ENCODE measurements around the gene ASAP2. TPM values are rescaled to one million over a fixed set of nuclear protein-coding genes. Genes with fewer than 3 reads are reported as not detected.
"Not testable (repeated sequence)": the region's sequence is repeated elsewhere in the genome, so short reads cannot be mapped to it uniquely, and the experiment has no call there.

Gene ASAP2
- polyA plus RNA-seq, 4 donors: 31.7 to 66.1 (median 54.9) TPM

DNA sequence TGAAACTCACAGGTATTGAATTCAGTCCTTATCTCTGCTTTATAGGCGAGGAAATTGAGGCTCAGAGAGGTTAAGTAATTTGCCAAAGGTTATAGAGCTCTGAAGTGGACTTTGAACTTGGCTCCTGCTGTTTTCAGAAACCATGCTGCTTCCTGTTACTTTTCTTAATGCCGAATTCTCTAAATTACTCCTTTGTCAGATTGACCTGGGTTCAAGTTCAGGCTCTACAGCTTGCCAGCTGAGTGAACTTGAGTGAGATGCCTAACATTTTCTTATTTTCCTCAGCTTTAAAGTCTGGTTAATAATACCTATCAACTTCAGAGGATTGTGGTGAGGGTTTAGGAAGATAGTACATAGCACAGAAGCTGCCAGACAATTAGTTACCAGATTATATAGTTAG, 3.4 kb downstream of the ASAP2 start:
- DNase-seq (ENCODE audit: low read depth in 4 of 4, low spot score in 3 of 4): no peak

DNA sequence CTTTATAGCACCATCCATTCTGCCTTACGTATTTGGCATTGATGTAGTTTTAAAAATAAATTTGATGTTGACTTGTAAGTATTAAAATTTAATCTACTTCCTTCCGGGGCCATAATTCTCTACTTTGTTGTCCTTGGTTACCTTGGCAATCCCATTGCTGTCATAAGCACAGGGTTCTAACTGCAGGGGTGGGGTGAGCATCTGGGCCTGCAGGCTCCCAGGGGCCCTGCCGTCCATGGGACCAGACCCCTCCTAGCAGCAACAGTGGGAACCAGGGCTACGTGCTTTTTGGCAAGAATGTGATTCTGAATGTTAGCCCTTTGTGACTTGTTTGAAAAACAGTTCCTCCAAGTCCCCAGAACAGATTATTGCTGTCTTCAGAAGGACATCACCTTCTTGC, 4.9 kb downstream of the ASAP2 start:
- no peak for DNase-seq (ENCODE audit: low read depth in 4 of 4, low spot score in 3 of 4)

DNA sequence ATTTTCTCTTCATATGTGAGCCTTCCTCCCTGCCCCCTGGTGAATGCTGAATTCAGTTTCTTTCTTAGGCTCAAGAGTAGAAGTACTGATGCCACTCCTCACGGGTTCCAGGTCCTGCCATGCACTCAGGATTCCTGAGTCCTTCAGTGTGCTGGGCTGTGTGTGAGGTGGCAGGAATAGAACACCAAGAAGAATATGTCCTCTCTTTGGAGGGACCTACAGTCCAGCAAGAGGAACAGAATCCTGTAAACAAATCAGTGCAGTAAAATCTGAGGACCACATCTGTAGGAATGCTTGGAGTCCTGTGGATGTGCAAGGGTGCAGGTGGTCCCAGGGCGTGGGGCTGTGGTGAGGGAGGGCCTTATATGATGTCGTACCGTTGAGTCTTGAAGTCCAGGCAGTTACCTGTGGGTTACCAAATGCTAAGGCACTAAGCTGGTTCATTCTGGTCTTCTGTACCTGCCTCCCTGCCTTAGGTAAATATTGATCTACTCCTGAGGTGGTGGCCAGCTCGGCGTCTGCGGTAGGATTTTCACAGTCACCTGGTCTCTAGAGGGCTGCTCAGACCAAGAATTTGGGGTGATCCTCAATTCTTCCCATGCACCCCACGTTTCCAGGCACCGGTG, 5.5 kb downstream of the ASAP2 start:
- no peak for DNase-seq (ENCODE audit: low read depth in 4 of 4, low spot score in 3 of 4)

DNA sequence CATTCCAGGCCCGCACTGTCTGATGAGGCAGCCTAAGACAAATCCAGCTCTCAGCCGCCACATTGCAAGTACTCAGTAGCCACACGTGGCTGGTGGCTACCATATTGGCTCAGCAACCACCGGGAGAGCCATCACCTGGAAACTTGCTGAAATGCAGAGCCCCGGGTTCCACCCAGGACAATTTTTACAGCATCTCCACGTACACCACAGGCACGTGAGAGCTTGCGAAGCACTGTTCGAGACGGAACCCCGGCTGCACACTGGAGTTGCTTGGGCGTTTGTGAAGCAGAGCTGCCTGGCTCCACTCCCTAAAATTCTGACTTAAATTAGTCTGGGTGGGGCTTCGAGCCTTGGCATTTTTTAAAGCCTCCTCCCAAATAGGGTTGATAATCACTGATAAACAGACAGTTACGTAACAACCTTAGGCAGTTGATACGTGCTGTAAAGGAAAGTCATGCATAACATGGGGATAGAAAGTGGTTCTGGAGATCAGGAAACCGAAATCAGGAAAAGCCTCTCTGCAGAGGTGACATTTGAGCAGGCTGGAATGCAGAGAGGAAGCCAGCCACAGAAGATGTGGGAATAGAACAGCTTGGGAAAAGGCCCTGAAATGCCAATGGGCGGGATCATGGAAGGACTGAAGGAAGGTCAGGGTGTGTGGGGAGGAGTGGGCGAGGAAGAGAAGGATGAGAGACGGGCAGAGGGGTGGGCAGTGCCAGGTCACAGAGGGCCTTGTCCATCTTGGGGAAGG, 6.2 kb downstream of the ASAP2 start:
- no peak for DNase-seq (ENCODE audit: low read depth in 4 of 4, low spot score in 3 of 4)

DNA sequence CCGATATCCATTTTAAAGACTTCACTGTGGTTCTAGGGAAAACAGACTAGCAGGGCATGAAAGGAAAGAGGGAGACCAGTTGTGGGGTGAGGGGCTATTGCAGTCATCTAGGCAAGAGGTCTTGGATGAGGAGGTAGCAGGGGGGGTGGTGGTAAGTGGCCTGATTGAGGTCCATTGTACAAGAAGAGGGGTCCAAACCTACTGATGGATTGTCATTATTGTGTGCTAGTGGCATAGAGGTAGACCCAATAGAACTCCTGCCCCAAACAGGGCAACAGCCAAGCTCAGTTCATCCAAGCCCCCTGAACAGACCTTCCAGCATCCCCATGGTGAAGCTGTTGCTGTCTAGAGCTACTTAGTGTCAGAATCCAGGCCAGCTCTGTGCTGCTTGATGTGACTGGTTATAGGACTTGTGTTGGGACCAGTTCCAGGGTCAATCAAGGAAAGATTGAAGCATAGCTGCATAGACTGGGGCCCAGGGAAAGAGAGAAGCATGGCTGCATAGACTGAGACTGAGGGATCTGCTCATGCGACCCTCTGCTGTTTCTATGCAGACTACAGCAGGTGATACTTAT, 7.0 kb downstream of the ASAP2 start:
- DNase-seq (ENCODE audit: low read depth in 4 of 4, low spot score in 3 of 4): no peak

DNA sequence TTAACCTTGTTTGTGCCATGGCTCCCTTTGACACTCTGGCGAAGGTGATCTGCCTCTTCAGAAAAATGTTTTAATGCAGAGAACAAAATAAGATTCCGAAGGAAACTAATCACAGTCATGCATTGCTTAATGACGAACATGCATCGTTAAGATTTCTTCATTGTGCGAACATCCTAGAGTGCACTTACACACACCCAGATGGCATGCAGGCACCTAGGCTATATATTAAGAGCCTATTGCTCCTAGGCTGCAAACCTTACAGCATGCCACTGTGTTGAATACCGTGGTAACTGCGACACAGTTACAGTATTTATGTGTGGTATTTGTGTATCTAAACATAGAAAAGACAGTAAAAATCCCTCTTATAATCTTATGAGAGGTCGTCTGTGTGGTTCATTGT, 8.3 kb downstream of the ASAP2 start:
- DNase-seq (ENCODE audit: low read depth in 4 of 4, low spot score in 3 of 4): no peak

DNA sequence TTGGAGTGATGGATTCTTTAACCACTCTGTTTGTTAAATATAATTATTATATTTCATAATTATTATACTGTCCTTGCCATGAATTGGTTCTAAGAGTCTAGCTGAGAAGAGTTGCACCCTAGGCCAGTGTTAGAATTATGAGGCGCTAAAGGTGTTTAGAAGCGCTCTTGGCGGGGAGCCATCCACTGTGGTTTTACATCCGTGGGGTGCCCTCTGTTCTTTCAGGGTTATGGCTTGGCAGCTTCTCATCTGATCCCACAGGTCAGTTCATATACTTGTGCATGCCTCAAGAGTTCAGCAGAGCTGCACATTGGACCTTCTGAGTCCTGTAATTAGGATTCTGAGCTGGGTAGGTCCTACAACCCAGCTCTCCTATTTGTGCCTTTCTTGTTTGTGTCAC, 9.1 kb downstream of the ASAP2 start:
- DNase-seq (ENCODE audit: low read depth in 4 of 4, low spot score in 3 of 4): no peak

DNA sequence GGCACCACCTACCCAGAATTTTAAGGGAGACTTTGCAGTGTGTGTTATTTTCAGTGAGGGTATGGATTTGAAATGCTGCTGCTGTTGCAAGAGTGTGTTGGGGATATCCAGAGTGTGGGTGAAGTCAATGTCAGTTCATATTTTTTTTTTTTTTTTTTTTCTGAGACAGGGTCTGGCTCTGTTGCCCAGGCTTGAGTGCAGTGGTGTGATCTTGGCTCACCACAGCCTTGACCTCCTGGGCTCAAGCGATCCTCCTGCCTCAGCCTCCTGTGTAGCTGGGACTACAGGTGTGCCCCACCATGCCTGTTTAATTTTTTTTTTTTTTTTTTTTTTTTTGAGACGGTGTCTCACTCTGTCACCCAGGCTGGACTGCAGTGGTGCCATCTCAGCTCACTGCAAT, 9.5 kb downstream of the ASAP2 start:
- not testable (repeated sequence) for DNase-seq (ENCODE audit: low read depth in 4 of 4, low spot score in 3 of 4)

DNA sequence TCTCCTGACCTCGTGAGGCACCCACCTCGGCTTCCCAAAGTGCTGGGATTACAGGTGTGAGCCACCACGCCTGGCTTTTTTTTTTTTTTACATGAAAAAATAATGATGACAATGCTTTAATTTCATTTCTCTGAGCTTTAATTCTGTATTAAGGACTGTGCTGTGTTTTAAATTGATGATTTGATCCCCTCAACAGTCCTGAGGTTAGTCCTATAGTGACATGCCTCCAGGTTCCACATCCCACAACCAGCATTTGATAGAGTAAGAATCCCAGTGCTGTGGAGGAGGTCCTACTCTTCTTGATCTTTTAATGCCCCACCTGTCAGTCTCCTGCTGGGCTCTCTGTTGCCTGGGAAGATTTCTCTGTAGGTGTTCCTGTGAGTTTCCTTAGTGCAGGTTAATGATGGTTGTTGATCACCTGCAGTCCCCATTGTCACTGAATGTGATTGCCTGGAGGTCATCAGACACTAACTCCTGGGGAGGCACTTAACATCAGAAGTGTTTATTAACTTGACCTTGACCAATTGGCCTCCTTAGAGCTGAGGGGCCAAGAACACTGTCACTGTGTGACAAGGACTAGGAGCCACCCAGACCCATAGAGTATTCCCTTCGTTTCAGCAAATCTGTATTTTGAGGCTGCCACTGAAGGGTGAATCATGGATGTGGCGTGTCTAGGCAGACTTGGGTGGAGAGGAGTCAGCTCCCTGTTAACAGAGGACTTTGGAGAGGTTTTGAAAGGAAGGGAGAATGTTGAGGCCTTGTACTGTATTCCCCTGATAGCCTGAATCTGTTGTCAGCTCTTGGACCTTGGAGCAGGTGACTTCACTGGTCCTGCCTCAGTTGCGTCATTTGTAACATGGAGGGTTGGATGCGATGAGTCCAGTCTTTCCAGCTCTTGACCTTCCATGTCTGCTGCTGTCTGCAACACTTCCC, 11.5 kb downstream of the ASAP2 start:
- no peak for DNase-seq (ENCODE audit: low read depth in 4 of 4, low spot score in 3 of 4)

DNA sequence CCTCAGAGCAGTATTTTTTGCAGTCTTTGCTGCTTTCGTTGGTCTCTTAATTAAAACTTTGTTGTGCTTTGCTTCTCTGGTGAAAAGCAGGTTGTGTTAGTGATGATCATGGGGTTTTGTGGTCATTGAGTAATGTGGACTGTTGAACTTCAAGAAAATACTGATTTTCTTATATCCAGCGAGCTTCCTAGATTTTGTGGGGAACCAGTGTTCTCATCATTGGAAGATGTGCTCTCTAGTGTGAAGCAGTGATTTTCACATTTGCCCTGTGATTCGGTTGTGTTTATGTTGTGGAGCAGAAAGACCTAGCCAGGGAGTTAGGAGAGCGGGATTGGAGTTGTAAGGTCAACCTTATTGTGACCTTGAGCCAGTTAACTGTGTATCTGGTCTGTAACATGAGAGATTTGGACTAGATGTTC, 12.4 kb downstream of the ASAP2 start:
- no peak for DNase-seq (ENCODE audit: low read depth in 4 of 4, low spot score in 3 of 4)

DNA sequence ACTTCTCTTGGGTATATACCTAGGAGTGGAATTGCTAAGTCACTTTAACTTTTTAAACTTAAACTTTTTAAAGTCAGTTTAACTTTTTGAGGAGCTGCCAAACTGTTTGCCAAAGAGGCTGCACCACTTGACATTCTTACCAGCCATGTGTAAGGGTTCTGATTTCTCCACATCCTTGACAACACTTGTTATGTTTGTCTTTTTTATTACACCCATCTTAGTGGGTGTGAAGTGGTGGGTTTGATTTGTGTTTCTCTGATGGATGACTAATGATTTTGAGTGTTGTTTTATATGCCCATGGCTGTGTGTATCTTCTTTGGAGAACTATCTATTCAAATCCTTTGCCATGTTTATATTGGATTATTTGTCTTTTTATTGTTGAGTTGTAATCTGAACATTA, 13.6 kb downstream of the ASAP2 start:
- DNase-seq (ENCODE audit: low read depth in 4 of 4, low spot score in 3 of 4): no peak

DNA sequence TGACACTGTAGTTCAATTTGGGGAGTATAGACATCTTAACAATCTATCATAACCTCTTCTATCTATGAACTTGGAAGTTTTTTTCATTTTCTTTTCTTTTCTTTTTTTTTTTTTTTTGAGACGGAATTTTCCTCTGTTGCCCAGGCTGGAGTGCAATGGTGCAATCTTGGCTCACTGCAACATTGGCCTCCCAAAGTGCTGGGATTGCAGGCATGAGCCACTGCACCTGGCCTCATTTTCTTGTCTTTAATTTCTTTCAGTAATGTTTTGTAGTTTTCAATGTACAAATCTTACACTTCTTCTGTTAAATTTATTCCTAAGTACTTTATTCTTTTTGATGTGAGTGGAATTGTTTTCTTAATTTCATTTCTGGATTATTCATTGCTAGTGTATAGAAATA, 14.6 kb downstream of the ASAP2 start:
- no peak for DNase-seq (ENCODE audit: low read depth in 4 of 4, low spot score in 3 of 4)

DNA sequence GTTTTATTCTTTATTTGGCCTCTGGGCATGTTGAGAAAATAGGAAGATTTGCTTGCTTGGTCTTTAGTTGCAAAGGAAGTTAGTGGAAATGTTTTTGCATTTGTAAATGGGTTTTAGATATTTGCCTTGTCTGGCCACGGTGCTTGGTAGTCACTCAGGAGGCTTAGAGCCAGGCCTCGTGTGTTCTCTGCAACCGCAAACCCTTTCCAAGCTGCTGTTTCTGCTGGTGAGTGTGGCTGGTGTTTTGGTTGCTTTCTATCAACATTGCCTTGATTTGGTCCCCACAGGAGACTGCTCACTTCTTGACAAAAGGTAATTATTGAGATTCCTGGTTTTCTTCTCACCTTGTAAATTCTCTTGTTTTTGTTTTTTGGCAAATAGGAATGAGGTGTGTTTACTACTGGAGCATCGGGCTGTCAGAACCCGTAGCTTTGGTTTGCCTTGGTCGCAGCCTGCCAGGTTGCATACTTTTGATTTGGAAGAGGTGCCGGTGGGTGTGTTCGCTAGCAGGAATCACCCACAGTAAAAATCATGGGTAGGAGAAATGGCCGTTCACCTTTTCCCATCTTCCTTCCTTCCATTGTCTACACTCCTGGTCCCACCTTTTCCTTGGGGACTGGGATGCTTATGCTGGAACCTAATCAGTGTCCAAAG, 15.8 kb downstream of the ASAP2 start:
- DNase-seq (ENCODE audit: low read depth in 4 of 4, low spot score in 3 of 4): no peak

DNA sequence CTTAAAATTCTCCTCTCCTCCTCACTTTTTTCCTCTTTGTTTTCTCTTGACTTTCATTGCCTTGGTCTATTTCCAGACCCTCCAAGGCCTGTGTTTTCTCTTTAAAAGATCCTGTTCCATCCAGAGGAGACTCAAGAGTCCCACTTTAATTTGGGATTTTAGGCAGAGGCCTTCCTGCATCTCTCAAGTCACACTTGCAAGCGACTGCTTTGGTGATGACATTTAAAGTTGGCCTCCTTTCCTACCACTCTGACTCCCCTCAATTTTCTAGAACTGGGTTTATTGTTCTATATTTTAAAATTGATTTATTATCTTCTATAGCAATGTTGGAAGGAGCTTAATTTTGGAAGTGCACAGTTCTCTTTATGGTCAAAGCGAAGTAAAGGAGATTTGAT, 16.3 kb downstream of the ASAP2 start:
- DNase-seq (ENCODE audit: low read depth in 4 of 4, low spot score in 3 of 4): no peak

DNA sequence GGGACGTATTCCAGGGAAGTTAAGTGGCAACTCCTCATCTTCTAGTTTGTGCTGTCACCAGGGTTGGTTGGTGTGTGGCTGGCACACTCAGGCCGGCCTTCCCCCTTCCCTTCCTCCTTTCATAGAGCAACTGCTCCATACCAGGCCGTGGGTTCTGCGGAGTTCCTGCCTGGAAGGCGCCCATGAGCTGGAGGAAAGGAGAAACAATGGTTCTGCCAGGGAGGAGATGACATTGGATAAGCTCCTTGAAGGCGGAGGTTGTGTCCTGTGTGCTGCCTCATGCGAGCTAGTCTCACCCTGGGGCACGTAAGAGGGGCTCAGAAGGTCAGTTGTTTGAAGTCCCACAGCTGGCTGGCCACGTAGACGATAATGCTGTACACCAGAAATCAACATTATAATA, 19.2 kb downstream of the ASAP2 start:
- DNase-seq (ENCODE audit: low read depth in 4 of 4, low spot score in 3 of 4): no peak

DNA sequence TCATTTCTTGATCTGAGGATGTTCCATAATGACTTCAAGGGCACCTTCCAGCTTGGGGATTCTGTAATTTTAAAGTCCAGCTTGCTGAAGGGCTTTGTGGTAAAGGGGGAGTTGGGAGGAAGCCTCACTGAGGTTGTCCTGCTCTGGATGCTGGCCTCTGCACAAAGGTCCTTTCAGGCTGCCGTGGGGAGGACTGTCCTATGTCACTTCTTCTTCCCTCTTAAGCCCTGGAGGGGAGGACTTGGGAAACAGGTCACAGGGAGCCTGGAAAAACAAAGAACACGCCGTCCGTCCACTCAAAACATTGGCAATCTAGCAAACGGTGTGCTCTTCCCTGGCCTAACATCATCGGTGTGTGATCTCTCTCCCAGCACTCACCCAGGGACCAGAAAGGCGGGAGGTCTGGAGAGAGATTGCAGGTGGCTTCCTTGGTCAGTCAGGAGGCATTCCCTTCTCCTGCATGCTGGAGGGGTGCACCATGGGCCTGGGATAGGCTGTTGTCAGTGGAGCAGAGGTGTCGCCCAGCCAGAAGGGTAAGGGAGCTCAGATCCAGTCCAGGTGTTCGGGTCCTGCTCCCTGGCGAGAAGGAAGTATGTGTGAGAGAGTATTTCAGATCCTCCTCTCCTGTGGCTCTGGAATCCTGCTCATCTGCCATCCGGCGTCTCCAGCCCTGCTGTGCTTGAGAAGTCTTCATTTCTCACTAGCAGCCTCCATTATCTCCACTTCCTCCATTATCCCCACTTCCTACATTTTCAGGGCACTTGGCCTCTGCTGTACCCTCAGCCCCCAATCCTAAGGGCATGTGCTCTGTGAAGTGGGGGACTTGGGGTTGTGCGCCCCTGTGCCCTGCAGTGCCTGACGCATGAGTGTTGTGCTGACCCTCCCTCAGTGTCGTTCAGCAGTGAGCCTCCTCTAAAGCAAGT, 20.1 kb downstream of the ASAP2 start:
- no peak for DNase-seq (ENCODE audit: low read depth in 4 of 4, low spot score in 3 of 4)

DNA sequence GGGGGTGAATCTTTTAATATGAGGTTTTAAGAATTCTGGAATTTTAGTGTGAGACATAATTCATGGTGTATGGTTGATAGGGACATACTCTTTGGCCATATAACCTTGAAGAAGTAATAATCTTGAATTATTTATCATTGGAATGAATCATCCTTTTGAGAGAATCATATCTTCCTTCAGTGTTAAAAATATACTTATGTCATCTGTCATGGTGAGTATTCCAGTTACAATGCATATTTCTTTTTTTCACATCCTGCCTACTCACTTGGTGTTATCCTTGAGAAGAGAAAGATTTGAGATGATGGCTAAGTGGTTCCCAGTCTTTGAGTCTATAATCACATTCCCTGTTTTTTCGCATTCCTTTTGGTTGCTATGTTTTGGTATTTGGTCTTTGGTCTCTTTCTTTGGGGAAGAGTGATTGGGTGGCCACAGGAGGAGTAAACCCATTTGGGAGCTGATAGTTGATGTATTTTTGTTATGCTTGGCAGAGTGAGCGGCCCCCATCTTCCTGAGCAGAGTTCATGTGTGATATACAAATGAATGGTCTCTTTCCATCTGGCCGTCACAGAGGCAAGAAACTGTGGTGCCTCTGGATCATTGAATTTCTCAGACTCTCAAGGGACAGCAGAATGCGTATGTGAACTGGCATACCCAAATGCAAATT, 21.6 kb downstream of the ASAP2 start:
- DNase-seq (ENCODE audit: low read depth in 4 of 4, low spot score in 3 of 4): no peak

DNA sequence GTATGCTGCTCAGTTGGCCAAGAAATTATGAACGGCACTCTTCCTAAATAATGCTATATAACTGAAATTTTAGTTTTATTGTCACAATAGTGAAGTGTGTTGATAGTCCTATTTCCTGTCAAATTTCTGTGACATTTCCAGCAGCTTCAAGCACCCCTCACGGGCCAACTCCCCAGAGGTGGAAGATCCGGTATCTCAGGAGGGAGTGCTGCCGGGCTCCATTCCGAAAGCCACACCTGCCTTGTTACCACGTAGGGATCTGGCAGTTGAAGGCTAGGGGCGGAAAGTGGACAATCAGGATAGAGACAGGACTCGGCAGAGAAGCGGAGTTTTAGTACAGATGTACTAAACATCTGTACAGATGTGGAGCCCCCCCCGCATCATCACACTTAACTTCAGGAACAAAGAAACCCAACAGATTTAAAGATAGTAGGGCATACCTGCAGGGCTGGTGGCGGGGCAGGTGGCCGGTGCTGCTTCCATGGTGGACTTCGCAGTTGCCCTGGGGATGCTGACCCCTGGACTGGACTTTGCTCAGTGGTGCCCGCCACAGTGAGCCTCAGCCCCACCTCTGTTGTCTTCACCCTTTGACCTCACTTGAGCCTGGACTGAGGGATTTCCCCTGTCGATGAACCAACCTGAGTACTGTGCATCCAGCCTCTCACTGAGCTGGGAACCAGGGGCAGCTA, 22.3 kb downstream of the ASAP2 start:
- DNase-seq (ENCODE audit: low read depth in 4 of 4, low spot score in 3 of 4): no peak

DNA sequence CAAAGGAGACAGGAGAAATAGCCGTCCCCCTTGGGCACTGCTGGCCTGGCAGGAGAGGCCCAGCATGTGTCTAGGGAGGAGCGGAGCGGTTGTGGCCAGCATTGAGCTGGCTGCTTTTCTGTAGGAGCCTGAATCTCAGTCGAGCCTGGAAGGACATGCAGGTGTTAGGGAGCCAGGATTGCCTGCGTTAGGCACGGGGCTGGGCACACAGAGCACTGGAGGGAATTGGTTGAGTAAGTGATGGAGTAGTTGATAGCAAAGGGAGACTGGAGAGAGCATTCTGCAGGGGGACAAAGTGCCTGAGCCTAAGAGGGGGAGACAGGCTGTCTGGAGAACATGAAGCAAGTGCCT, 22.8 kb downstream of the ASAP2 start:
- DNase-seq (ENCODE audit: low read depth in 4 of 4, low spot score in 3 of 4): no peak

Measured in left renal pelvis (tissue), 4 donors.